GM12878 (cell line): ENCODE data around the gene OR2AG2. TPM values are rescaled to one million over a fixed set of nuclear protein-coding genes. Genes with fewer than 3 reads are reported as not detected.

Source experiments
- ATAC-seq: fragments of 200-7000 bp; cut with Tn5 transposase; 3 replicates; pipeline ENCODE4 v1.9.1; 2020; ENCODE audit warnings: mild to moderate bottlenecking, moderate library complexity
- BruUV-seq: library from RNA; stranded (reverse); fragments of 400-500 nt; replicated peaks from 2 replicates; lab custom pipeline; 2021; lab: Mats Ljungman, UMichigan
- CTCF ChIA-PET: fragments of 300-600 bp; sonication (Branson Sonifier 250); formaldehyde crosslinking; extraction: SDS; loops from one replicate; lab custom pipeline; 2021; ENCODE audit warnings: inconsistent platforms; lab: Yijun Ruan, JAX
- POLR2A ChIA-PET: fragments of 350-600 bp; formaldehyde crosslinking; extraction: SDS; loops from one replicate; lab custom pipeline; 2021; ENCODE audit warnings: inconsistent platforms; lab: Charles Lee
- RAD21 ChIA-PET: fragments of 300-600 bp; sonication (Branson Sonifier 250); formaldehyde crosslinking; loops from one replicate; lab custom pipeline; 2023; ENCODE audit warnings: antibody characterized with exemption; ENCODE audit not compliant: unreplicated experiment; lab: Charles Lee
- SMC1A ChIA-PET: fragments of 300-600 bp; sonication (Branson Sonifier 250); formaldehyde crosslinking; loops from one replicate; lab custom pipeline; 2023; ENCODE audit not compliant: unreplicated experiment, uncharacterized antibody; lab: Charles Lee
- DNase-seq: peaks from one replicate; pipeline ENCODE4 v3.0.0-alpha.2; 2011; ENCODE audit warnings: low read depth, low spot score
- FAIRE-seq: peaks from 3 replicates; lab custom pipeline; 2011; peaks lifted over from hg19 to GRCh38; lab: Jason Lieb, UNC
- H2AFZ ChIP-seq: 2 replicates; pipeline ENCODE4 v1.6.0; 2011; ENCODE audit warnings: low read depth, low read length, control low read depth; ENCODE audit not compliant: control insufficient read depth
- H3K27ac ChIP-seq: 2 replicates; pipeline ENCODE4 v1.5.1; 2011; ENCODE audit warnings: control low read depth; ENCODE audit not compliant: control insufficient read depth, insufficient read depth
- H3K27me3 ChIP-seq, 2 experiments: replicated peaks in 1 of 2; 2 replicates each; pipeline versions ENCODE4 v1.6.0 to v1.6.1; 2011; ENCODE audit warnings: low read length in 1 of 2; ENCODE audit not compliant: control insufficient read depth in 2 of 2, insufficient read depth in 2 of 2
- H3K36me3 ChIP-seq, 2 experiments: 2 replicates each; pipeline ENCODE4 v1.5.1; 2011; ENCODE audit warnings: low read length in 1 of 2; ENCODE audit not compliant: control insufficient read depth in 2 of 2, insufficient read depth in 2 of 2
- H3K4me1 ChIP-seq: 2 replicates; pipeline ENCODE4 v1.6.1; 2011; ENCODE audit warnings: mild to moderate bottlenecking, low read length, moderate library complexity, mixed read lengths; ENCODE audit not compliant: control insufficient read depth, insufficient read depth
- H3K4me2 ChIP-seq: 2 replicates; pipeline ENCODE4 v1.6.0; 2011; ENCODE audit warnings: control low read depth; ENCODE audit not compliant: control insufficient read depth, insufficient read depth
- H3K4me3 ChIP-seq: fragments of 200-600 bp; sonication (generic); 2 replicates; pipeline ENCODE4 v1.5.1; 2016
- H3K79me2 ChIP-seq: 2 replicates; pipeline ENCODE4 v1.6.0; 2011; ENCODE audit warnings: low read length; ENCODE audit not compliant: control insufficient read depth, insufficient read depth
- H3K9ac ChIP-seq: 2 replicates; pipeline ENCODE4 v1.8.0; 2011; ENCODE audit warnings: low read length, control low read depth, mixed read lengths; ENCODE audit not compliant: control insufficient read depth, insufficient read depth
- H3K9me3 ChIP-seq: replicated peaks from 3 replicates; pipeline ENCODE4 v1.5.1; 2011; ENCODE audit warnings: mild to moderate bottlenecking, low read length; ENCODE audit not compliant: control insufficient read depth, insufficient read depth
- H4K20me1 ChIP-seq: 2 replicates; pipeline ENCODE4 v1.6.0; 2011; ENCODE audit not compliant: control insufficient read depth, insufficient read depth
- ATF7 ChIP-seq: fragments of 450-650 bp; IDR thresholded peaks from 2 replicates; pipeline ENCODE4 v1.6.1; 2016; ENCODE audit warnings: low read depth, mild to moderate bottlenecking
- CHD2 ChIP-seq: IDR thresholded peaks from 2 replicates; pipeline ENCODE4 v1.6.1; 2011; ENCODE audit warnings: low read depth, low read length, improper control_type of control experiment, borderline replicate concordance
- FOXM1 ChIP-seq: IDR thresholded peaks from 2 replicates; pipeline ENCODE4 v1.6.1; 2012; ENCODE audit warnings: low read depth, mild to moderate bottlenecking, inconsistent platforms, low read length, moderate library complexity
- HDGF ChIP-seq: fragments of 450-650 bp; IDR thresholded peaks from 2 replicates; pipeline ENCODE4 v1.6.1; 2016; ENCODE audit warnings: antibody characterized with exemption
- MEF2B ChIP-seq: fragments of 450-650 bp; IDR thresholded peaks from 2 replicates; pipeline ENCODE4 v1.6.1; 2018; ENCODE audit warnings: mild to moderate bottlenecking, moderate library complexity; ENCODE audit not compliant: partially characterized antibody, poor library complexity, severe bottlenecking
- PAX8 ChIP-seq: fragments of 450-650 bp; IDR thresholded peaks from 2 replicates; pipeline ENCODE4 v1.6.1; 2017; ENCODE audit warnings: mild to moderate bottlenecking, moderate library complexity
- POLR2A ChIP-seq: IDR thresholded peaks from 2 replicates; pipeline ENCODE4 v1.6.1; 2011; ENCODE audit warnings: low read depth, mild to moderate bottlenecking, low read length
- POU2F2 ChIP-seq: IDR thresholded peaks from 3 replicates; pipeline ENCODE4 v1.6.1; 2011; ENCODE audit warnings: low read depth, mild to moderate bottlenecking, low read length, borderline replicate concordance
- SIN3A ChIP-seq: IDR thresholded peaks from 2 replicates; pipeline ENCODE4 v1.6.1; 2012; ENCODE audit warnings: low read depth, low read length, improper control_type of control experiment
- TBL1XR1 ChIP-seq: IDR thresholded peaks from 2 replicates; pipeline ENCODE4 v1.6.1; 2012; ENCODE audit warnings: low read depth, low read length, improper control_type of control experiment
- WGBS: methylation state at CpG from one replicate; pipeline ENCODE4 v1.1.6; 2016; ENCODE audit warnings: low lambda C conversion rate; ENCODE audit not compliant: insufficient replicate concordance, insufficient coverage; ENCODE audit errors: missing lambda C conversion rate; 5-methylcytosine and 5-hydroxymethylcytosine counted together
- in situ Hi-C: fragments of 300-500 bp; cut with MboI; formaldehyde crosslinking; loops from 9 replicates; pipeline ENCODE4 v1.14.3; 2018; ENCODE audit warnings: mixed read lengths
- intact Hi-C: fragments of 100-400 bp; cut with micrococcal nuclease; formaldehyde crosslinking; loops from one replicate; pipeline ENCODE4 v1.14.2; 2022; ENCODE audit not compliant: unreplicated experiment
- polyA plus RNA-seq, 11 experiments: library from polyadenylated mRNA; depleted of rRNA in 4 of 11; unstranded in 6 of 11; stranded (reverse) in 5 of 11; fragments of >200 nt; fragmentation: Nextera tagmentation in 4 of 11; fragmentation: Illumina TruSeq in 1 of 11; extraction: Ambion mirVana in 4 of 11; extraction: Trizol in 1 of 11; gene quantifications; 1 replicate in 1 of 11; 2 replicates in 10 of 11; pipeline versions ENCODE4 v1.2.1 to v1.2.3, GENCODE V29; 2011 to 2016; ENCODE audit warnings: inconsistent platforms in 2 of 11, missing spikeins in 2 of 11, low read depth in 1 of 11
- total RNA-seq, 4 experiments: library from RNA; depleted of rRNA in 3 of 4; stranded (reverse); fragments of >200 nt in 3 of 4; fragmentation: Illumina TruSeq in 1 of 4; extraction: Trizol in 1 of 4; gene quantifications; 2 replicates each; pipeline versions ENCODE4 v1.2.1 to v1.2.3, GENCODE V29; 2013 to 2021
- TF ChIP-seq, protein P1 (sequence below): fragments of 450-650 bp; IDR thresholded peaks from 2 replicates; pipeline ENCODE4 v1.6.1; 2014; ENCODE audit warnings: mild to moderate bottlenecking
- TF ChIP-seq, protein P2 (sequence below): fragments of 450-650 bp; IDR thresholded peaks from 2 replicates; pipeline ENCODE4 v1.6.1; 2017; ENCODE audit warnings: mild to moderate bottlenecking, moderate library complexity
- TF ChIP-seq, protein P3 (sequence below): IDR thresholded peaks from 2 replicates; pipeline ENCODE4 v1.6.1; 2011; ENCODE audit warnings: borderline replicate concordance, low read depth, mild to moderate bottlenecking, moderate library complexity, low read length; ENCODE audit not compliant: insufficient read depth, poor library complexity, severe bottlenecking

OR2AG2 gene
- total and polyA plus RNA-seq, 10 of the 15 experiments (the other 5 are each of a cell fraction or from before 2014, with no cell fraction given) = 0.01 to 0.09 (median 0.07) TPM; not detected in 6

DNA sequence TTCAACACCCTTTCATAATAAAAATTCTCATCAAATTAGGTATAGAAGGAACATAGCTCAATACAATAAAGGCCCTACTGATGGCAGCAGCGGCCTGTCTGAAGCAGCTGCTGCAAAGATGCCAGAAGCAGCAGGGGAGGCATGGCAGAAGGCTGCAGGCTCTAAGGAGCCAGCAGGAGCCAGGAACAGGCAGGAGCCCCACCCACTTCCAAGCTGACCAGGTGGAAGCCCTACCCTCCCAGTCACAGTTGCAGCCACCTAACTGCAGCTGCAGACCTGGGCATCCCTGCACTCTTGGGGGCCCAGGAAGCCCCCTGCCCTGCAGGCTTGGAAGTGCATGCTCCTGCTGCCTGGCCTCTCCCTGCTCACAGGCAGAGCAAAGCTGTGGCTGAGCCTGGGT, 45.9 kb upstream of the OR2AG2 start:
- H3K27ac ChIP-seq = no peak overlapping the region
- no peak overlapping the region for H2AFZ ChIP-seq
- H4K20me1 ChIP-seq = no peaks in the 10 kb centered on the region
- peaks cover 2% of the 10 kb centered on the region; the same call in 1 of the 3 replicates for H3K9me3 ChIP-seq
- intact Hi-C loops = no loop called here
- no peak for FAIRE-seq
- SMC1A ChIA-PET = no interaction called here
- no peak overlapping the region for H3K9ac ChIP-seq
- H3K36me3 ChIP-seq = no peaks in the 10 kb centered on the region
- POLR2A ChIA-PET = no interaction called here
- TF ChIP-seq, protein P1, sequence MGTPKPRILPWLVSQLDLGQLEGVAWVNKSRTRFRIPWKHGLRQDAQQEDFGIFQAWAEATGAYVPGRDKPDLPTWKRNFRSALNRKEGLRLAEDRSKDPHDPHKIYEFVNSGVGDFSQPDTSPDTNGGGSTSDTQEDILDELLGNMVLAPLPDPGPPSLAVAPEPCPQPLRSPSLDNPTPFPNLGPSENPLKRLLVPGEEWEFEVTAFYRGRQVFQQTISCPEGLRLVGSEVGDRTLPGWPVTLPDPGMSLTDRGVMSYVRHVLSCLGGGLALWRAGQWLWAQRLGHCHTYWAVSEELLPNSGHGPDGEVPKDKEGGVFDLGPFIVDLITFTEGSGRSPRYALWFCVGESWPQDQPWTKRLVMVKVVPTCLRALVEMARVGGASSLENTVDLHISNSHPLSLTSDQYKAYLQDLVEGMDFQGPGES = no peak
- TF ChIP-seq MEF2B (no peak), CHD2 (no peak), ATF7 (no peak), FOXM1 (no peak), POU2F2 (no peak), TBL1XR1 (no peak), SIN3A (no peak), POLR2A (no peak), PAX8 (no peak), HDGF (no peak)
- TF ChIP-seq, protein P2, sequence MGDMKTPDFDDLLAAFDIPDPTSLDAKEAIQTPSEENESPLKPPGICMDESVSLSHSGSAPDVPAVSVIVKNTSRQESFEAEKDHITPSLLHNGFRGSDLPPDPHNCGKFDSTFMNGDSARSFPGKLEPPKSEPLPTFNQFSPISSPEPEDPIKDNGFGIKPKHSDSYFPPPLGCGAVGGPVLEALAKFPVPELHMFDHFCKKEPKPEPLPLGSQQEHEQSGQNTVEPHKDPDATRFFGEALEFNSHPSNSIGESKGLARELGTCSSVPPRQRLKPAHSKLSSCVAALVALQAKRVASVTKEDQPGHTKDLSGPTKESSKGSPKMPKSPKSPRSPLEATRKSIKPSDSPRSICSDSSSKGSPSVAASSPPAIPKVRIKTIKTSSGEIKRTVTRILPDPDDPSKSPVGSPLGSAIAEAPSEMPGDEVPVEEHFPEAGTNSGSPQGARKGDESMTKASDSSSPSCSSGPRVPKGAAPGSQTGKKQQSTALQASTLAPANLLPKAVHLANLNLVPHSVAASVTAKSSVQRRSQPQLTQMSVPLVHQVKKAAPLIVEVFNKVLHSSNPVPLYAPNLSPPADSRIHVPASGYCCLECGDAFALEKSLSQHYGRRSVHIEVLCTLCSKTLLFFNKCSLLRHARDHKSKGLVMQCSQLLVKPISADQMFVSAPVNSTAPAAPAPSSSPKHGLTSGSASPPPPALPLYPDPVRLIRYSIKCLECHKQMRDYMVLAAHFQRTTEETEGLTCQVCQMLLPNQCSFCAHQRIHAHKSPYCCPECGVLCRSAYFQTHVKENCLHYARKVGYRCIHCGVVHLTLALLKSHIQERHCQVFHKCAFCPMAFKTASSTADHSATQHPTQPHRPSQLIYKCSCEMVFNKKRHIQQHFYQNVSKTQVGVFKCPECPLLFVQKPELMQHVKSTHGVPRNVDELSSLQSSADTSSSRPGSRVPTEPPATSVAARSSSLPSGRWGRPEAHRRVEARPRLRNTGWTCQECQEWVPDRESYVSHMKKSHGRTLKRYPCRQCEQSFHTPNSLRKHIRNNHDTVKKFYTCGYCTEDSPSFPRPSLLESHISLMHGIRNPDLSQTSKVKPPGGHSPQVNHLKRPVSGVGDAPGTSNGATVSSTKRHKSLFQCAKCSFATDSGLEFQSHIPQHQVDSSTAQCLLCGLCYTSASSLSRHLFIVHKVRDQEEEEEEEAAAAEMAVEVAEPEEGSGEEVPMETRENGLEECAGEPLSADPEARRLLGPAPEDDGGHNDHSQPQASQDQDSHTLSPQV = no peak
- TF ChIP-seq, protein P3, sequence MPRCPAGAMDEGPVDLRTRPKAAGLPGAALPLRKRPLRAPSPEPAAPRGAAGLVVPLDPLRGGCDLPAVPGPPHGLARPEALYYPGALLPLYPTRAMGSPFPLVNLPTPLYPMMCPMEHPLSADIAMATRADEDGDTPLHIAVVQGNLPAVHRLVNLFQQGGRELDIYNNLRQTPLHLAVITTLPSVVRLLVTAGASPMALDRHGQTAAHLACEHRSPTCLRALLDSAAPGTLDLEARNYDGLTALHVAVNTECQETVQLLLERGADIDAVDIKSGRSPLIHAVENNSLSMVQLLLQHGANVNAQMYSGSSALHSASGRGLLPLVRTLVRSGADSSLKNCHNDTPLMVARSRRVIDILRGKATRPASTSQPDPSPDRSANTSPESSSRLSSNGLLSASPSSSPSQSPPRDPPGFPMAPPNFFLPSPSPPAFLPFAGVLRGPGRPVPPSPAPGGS = no peak
- H3K27me3 ChIP-seq = no peaks in the 10 kb centered on the region
- no peak overlapping the region for H3K4me3 ChIP-seq
- WGBS = 0% methylated on average over 1 of the region's 1 CpG
- no peaks in the 10 kb centered on the region for H3K79me2 ChIP-seq
- no peak overlapping the region for H3K4me2 ChIP-seq
- DNase-seq = no peak
- ATAC-seq = no peak
- no TSS peak for BruUV-seq
- in situ Hi-C loops = loop anchor here (10.0 kb wide), 1 partner anchor 877 kb away; no protein-coding TSS in a partner anchor
- H3K4me1 ChIP-seq = no peaks in the 10 kb centered on the region
- CTCF ChIA-PET = interaction anchor here (0.6 to 1.1 kb wide), 2 partner anchors 111 to 144 kb away, joined by 3 read pairs; no protein-coding TSS in a partner anchor
- RAD21 ChIA-PET = no interaction called here
